IPS-15b (cell line): ENCODE data around the gene CHRNA5.
"Not testable (repeated sequence)": the region's sequence is repeated elsewhere in the genome, so short reads cannot be mapped to it uniquely, and the experiment has no call there.

Experiments
- H3K27me3 ChIP-seq: one replicate; pipeline ENCODE4 v1.6.1; 2013; ENCODE audit warnings: low read length; ENCODE audit not compliant: control insufficient read depth, insufficient read depth
- H3K36me3 ChIP-seq: one replicate; pipeline ENCODE4 v1.6.1; 2013; ENCODE audit warnings: low read length; ENCODE audit not compliant: control insufficient read depth, insufficient read depth
- H3K4me1 ChIP-seq: one replicate; pipeline ENCODE4 v1.6.1; 2013; ENCODE audit warnings: mild to moderate bottlenecking, low read length; ENCODE audit not compliant: control insufficient read depth, insufficient read depth
- H3K4me3 ChIP-seq: one replicate; pipeline ENCODE4 v1.5.1; 2013; ENCODE audit warnings: low read depth, low read length
- H3K9ac ChIP-seq: one replicate; pipeline ENCODE4 v1.6.1; 2013; ENCODE audit warnings: low read depth, mild to moderate bottlenecking, low read length
- H3K9me3 ChIP-seq: one replicate; pipeline ENCODE4 v1.6.1; 2013; ENCODE audit warnings: mild to moderate bottlenecking, low read length; ENCODE audit not compliant: control insufficient read depth, insufficient read depth

CHRNA5 gene

GRCh38 chr15:78540871-78541743 is 24.2 kb upstream of the CHRNA5 start:
- H3K4me1 ChIP-seq = no peaks in the 10 kb centered on the region
- no peaks in the 10 kb centered on the region for H3K27me3 ChIP-seq
- H3K36me3 ChIP-seq = peaks cover 17% of the 10 kb centered on the region
- H3K9me3 ChIP-seq = no peaks in the 10 kb centered on the region
- H3K4me3 ChIP-seq = peak overlapping the region; percentile 98
- peak overlapping the region; percentile 97 for H3K9ac ChIP-seq

- Histone ChIP-seq H3K27me3 (no peaks in the 10 kb centered on the region), H3K36me3 (peaks cover 19% of the 10 kb centered on the region), H3K4me1 (no peaks in the 10 kb centered on the region), H3K9ac (no peak overlapping the region), H3K9me3 (no peaks in the 10 kb centered on the region), H3K4me3 (peak overlapping the region; percentile 98)
Observed at GRCh38 chr15:78541744-78542034, 23.6 kb upstream of the CHRNA5 start.

- no peaks in the 10 kb centered on the region for H3K4me1 ChIP-seq
- H3K27me3 ChIP-seq = no peaks in the 10 kb centered on the region
- H3K9ac ChIP-seq = no peak overlapping the region
- no peak overlapping the region for H3K4me3 ChIP-seq
- no peaks in the 10 kb centered on the region for H3K9me3 ChIP-seq
- peaks cover 19% of the 10 kb centered on the region for H3K36me3 ChIP-seq
Observed at GRCh38 chr15:78542647-78543046, 22.7 kb upstream of the CHRNA5 start.

GRCh38 chr15:78550194-78550593 is 15.1 kb upstream of the CHRNA5 start:
- Histone ChIP-seq H3K9me3 (no peaks in the 10 kb centered on the region), H3K9ac (no peak overlapping the region), H3K4me3 (no peak overlapping the region), H3K4me1 (no peaks in the 10 kb centered on the region), H3K27me3 (no peaks in the 10 kb centered on the region), H3K36me3 (peaks cover 19% of the 10 kb centered on the region)

GRCh38 chr15:78550815-78551214 is 14.5 kb upstream of the CHRNA5 start:
- Histone ChIP-seq H3K4me1 (no peaks in the 10 kb centered on the region), H3K4me3 (no peak overlapping the region), H3K9me3 (no peaks in the 10 kb centered on the region), H3K36me3 (peaks cover 14% of the 10 kb centered on the region), H3K9ac (no peak overlapping the region), H3K27me3 (no peaks in the 10 kb centered on the region)

- Histone ChIP-seq H3K27me3 (no peaks in the 10 kb centered on the region), H3K36me3 (peaks cover 9% of the 10 kb centered on the region), H3K4me3 (no peak overlapping the region), H3K9ac (no peak overlapping the region), H3K4me1 (no peaks in the 10 kb centered on the region), H3K9me3 (no peaks in the 10 kb centered on the region)
Observed at GRCh38 chr15:78551902-78552301, 13.4 kb upstream of the CHRNA5 start.

- Histone ChIP-seq H3K4me1 (no peaks in the 10 kb centered on the region), H3K9me3 (no peaks in the 10 kb centered on the region), H3K9ac (no peak overlapping the region), H3K27me3 (no peaks in the 10 kb centered on the region), H3K4me3 (no peak overlapping the region), H3K36me3 (peaks cover 9% of the 10 kb centered on the region)
Observed at GRCh38 chr15:78552597-78552996, 12.7 kb upstream of the CHRNA5 start.

- H3K9me3 ChIP-seq, H3K4me3 ChIP-seq, H3K36me3 ChIP-seq, H3K9ac ChIP-seq, H3K27me3 ChIP-seq, H3K4me1 ChIP-seq: not testable (repeated sequence)
Observed at GRCh38 chr15:78560201-78560600, 5.1 kb upstream of the CHRNA5 start.

- Histone ChIP-seq H3K9me3 (no peaks in the 10 kb centered on the region), H3K4me3 (no peak overlapping the region), H3K27me3 (peaks cover under 1% of the 10 kb centered on the region), H3K4me1 (peaks cover 6% of the 10 kb centered on the region), H3K36me3 (peaks cover 4% of the 10 kb centered on the region), H3K9ac (no peak overlapping the region)
Observed at GRCh38 chr15:78561490-78561889, 3.8 kb upstream of the CHRNA5 start.

- peaks cover 6% of the 10 kb centered on the region for H3K4me1 ChIP-seq
- peaks cover 3% of the 10 kb centered on the region for H3K27me3 ChIP-seq
- no peaks in the 10 kb centered on the region for H3K9me3 ChIP-seq
- H3K36me3 ChIP-seq = peaks cover 4% of the 10 kb centered on the region
- H3K4me3 ChIP-seq = no peak overlapping the region
- no peak overlapping the region for H3K9ac ChIP-seq
Observed at GRCh38 chr15:78563092-78563491, 2.2 kb upstream of the CHRNA5 start.

GRCh38 chr15:78564743-78565096 is 600 bp upstream of the CHRNA5 start:
- Histone ChIP-seq H3K4me1 (peaks cover 6% of the 10 kb centered on the region), H3K27me3 (peaks cover 3% of the 10 kb centered on the region), H3K36me3 (peaks cover 4% of the 10 kb centered on the region), H3K9me3 (no peaks in the 10 kb centered on the region), H3K4me3 (peak overlapping the region; percentile 36), H3K9ac (no peak overlapping the region)

- H3K36me3 ChIP-seq = peaks cover 4% of the 10 kb centered on the region
- H3K4me3 ChIP-seq = peak overlapping the region; percentile 97
- H3K9me3 ChIP-seq = no peaks in the 10 kb centered on the region
- peak overlapping the region; percentile 87 for H3K9ac ChIP-seq
- peaks cover 3% of the 10 kb centered on the region for H3K27me3 ChIP-seq
- peaks cover 6% of the 10 kb centered on the region for H3K4me1 ChIP-seq
Observed at GRCh38 chr15:78565951-78566774, 843 bp downstream of the CHRNA5 start.
